ENCODE results near the gene CTBP1.
"Not testable (repeated sequence)": the region's sequence is repeated elsewhere in the genome, so short reads cannot be mapped to it uniquely, and the experiment has no call there.

CTBP1 gene

DNA sequence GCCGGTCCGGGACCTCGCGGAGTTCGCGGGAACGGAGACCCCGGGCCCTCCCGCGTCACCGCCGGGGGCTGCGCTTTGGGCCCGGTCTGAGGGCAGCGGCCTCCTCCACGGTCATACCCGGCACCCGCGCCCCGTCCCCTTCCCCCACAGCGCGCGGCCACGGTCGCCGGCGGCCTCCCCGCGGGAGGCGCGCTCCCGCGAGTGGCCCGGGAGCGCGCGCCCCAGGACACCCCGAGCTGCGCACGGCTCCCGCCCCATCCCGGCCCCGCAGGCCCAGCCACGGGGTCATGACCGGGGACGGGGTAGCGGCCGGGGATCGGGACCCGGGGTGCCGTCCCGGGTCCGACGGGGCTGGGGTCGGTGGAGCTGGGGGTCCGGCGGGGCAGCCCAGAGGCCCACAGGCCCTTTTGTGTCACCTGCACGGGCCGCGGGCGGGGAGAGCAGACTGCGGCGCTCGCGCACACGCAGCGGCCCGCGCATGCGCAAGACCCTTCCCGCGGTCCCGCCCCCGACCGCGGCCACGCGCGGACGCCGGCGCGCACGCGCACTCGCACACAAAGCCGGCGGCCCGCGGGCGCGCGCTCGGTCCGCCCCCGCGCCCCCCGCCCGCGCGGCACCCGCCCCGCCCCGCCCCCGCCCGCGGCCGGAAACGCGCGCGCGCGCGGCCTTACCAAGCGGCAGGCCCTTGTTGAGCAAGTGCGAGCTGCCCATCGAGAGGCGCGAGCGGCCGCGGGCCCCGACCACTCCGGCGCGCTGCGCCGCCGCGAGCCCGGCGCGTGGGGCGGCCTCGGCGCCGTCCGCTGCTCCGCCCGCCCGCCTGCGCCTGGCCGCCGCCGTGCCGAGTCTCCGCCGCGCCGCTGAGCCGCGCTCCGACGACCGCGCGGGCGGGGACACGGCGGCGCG lies at the start of gene CTBP1:
TSS of gene CTBP1 (minus strand) at position 886 of the 903 bp plus-strand sequence. CDS start 7,799 bp downstream, outside the sequence.
- DNase-seq (ENCODE audit: low spot score) = peak; percentile 100

DNA sequence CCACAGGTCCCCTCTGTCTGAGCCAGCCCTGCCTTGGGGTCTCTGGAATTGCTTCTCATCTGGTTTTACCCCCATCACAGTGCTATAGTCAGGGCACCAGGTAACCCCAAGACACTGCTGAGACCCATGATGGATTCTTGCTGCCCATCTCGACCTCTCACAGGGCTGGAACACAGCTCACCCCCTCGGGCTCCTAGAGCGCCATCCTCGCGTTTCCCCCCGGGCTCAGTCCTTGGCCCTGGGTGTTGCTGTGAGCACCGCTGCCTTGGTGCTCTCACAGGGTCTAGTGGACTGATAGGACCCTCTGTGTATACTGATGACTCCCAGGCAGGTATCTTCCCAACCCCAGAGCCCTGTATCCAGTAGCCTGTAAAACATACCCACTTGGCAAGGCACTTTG lies 49.5 kb upstream of the CTBP1 start:
- no peak for DNase-seq (ENCODE audit: low spot score)

DNA sequence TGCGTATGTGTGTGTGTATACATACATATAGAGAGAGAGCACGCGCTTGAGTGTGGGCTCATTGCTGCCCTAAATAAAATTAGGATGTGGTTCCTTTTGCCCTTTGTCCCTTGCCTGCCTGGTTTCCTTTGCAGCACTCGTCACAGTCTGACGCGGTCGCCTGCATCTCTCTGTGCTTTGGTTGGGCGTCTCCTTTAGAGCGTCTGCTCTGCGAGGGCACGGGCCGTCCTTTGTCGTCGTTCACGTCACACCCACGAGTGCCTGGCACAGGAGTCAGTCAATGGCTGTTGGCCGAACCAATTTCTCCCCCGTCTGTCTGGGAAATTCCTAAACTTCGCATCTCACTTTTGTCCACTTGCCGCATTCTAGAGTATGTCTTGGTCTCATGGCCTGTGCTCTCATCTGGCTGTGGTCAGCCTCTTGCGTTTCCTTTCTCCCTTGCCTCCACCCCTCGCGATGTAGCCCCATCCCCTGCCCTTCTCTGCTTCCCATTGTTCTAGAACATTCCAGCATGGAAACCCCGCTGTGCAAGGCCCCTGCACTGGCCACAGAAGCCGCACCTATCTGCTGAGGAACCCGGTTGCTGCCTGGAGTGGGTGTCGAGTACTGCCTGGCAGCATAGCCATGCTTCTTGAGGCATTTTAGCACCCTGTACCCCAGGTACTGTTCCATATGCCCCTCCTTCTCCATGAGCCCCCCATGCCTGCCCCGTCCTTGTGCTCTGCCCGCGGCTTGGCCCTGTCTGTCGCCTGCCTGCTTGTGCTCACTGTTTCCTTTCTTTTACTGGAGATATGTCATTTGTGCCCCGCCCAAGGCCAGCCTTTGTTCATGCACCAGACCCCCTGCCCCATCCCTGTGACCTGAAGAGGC lies 48.8 kb upstream of the CTBP1 start:
- no peak for DNase-seq (ENCODE audit: low spot score)

DNA sequence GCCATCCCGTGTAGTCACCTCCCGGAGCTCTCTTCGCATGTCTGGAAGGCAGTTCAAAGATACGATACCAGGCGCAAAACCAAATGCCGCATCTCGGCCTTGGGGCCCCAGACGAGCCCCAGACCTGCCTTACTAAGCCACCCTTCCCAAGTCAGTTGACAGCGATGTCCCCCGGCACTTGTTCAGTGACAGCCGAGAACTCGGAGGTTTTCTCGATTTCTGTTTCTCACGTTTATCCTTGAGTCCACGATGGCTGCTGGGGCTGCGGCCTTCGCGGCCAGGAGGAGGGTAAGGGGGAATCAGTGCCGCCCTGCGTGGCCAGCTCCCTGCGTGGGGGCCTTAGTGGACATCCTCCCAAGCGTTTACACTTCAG lies 48.1 kb upstream of the CTBP1 start:
- no peak for DNase-seq (ENCODE audit: low spot score)

DNA sequence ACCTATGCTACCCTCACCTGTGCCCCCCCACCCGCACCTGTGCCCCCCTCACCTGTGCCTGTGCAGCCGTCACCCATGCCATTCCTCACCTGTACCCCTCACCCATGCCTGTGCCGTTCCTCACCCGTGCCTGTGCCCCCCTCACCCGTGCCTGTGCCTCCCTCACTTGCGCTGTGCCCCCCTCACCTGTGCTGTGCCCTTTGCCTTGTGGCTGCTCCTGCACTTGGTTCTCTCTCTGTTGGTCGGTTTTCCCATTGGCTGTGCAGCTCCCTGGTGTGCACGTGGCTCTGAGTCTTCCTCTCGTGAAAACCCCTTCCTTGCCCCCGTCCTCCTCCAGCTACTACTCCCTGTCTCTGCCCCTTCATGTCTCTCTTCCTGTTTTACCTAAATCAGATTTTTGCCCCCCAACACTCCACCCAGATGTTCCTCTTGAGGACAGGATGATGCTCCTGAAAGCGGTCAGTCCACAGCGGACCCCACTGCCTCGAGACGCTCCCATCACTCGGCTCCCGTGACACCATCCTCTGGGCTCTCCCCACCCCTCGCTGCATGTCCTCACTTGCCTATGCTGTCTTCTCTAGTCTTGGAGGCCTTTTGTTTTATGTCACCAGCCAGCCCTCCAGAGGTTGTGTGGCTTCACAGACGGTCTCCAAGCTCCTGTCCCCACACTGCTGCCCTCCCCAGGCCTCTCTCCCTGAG lies 47.5 kb upstream of the CTBP1 start:
- DNase-seq (ENCODE audit: low spot score) = no peak

DNA sequence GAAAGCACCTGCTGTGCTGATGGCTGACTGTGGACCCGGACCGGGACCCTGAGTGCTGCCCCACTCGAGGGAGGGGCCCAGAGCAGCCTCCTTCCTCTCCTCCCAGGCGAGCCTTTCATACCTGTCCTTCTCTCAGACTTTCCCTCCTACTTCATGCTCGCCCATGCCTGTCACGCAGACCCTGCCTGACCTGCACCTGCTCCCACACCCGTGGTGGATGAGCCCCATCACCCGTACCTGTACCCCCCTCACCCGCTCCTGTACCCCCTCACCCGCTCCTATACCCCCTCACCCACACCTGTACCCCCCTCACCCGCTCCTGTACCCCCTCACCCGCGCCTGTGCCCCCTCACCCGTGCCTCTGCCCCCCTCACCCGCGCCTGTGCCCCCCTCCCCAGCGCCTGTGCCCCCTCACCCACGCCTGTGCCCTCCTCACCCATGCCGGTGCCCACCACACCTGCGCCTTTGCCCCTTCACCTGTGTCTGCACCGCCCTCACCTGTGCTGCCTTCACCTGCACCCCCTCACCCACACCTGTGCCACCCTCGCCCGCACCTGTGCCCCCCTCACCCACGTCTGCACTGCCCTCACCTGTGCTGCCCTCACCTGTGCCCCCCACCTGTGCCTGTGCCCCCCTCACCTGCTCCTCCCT lies 46.6 kb upstream of the CTBP1 start:
- no peak for DNase-seq (ENCODE audit: low spot score)

DNA sequence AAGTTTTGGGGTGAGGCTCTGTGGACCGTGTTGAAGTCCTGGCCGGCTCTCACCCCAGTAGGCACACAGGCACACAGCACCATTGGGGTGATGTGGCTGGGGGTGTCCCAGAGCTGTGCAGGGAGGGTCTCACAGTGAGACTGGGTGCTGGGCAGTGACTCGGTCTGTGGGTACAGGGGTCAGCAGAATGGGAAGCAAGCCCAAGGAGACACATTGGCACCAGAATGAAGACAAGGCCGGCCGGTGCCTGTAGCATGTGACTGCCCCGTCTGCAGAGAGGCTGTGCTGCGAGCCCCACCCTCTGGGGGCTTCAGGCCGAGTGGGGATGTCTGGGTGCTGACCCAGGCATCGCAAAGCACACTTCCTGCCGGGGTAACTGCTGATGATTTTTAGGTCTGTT lies 46.0 kb upstream of the CTBP1 start:
- no peak for DNase-seq (ENCODE audit: low spot score)

DNA sequence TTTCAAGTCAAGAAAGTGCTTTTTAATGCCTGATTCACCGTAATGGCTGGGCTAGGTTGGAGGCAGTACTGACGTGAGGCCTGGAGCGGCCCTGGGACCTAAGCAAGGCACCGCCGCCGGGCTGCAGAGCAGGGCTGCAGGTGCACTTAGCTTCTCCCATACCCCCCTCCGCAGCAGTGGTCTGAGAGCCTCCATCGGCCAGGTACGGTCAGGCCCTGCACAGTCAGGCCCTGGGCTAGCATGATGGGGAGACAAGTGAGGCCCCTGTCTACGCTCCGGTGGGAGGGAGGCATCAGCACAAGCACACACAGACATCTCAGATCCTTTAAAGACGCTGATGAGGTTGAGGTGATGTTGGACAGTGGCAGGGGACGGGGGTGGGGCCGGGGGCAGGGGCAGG lies 45.5 kb upstream of the CTBP1 start:
- no peak for DNase-seq (ENCODE audit: low spot score)

DNA sequence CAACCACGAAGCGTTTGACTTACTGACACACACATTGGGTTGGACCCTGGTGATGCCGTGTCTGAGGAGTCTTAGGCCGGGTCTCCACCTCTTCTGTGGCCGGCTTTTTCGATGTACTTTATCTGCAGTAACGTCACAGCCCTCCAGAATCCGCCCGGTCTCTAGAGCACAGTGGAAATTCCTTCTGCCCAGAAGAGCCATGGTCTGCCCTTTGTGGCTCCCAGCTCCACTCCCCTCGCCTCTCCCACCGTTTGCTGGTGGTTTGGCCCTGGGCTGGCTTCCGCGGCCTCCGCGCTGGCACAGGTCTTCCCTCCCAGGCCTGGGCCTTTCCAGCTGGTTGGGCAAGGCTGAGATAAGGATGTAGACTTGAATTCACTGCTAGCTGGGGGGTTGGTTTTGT lies 45.1 kb upstream of the CTBP1 start:
- no peak for DNase-seq (ENCODE audit: low spot score)

DNA sequence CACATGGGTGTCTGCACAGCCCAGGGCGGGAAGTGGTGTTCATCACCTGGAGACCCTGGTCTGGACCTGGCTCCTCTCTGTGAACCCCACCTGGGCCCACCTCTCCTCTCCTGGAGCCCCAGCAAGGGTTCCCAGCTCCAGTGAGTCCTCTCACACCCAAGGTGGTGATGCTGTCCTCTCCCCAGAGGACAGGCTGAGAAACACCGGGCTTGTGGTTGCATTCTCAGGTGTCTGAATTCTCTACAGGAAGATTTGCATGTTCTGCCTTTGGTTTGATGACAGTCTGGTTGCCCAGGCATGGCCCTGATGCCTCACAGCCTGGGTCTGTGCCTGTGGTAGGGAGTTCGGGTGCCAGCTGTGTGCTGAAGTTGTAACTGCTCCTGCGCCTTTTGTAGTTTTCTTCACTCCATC lies 44.6 kb upstream of the CTBP1 start:
- DNase-seq (ENCODE audit: low spot score) = no peak

DNA sequence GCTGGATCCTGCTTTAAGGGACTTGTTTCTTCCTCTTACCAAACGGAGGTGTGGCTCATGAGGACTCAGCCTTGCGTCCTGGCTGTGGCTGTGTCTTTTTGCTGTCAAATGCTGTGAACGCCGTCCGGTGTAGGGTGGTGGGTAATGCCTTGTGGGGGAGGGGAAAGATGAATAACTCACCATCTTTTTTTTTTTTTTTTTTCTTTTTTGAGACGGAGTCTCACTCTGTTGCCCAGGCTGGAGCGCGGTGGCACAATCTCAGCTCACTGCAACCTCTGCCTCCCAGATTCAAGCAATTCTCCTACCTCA lies 43.7 kb upstream of the CTBP1 start:
- DNase-seq (ENCODE audit: low spot score) = not testable (repeated sequence)

DNA sequence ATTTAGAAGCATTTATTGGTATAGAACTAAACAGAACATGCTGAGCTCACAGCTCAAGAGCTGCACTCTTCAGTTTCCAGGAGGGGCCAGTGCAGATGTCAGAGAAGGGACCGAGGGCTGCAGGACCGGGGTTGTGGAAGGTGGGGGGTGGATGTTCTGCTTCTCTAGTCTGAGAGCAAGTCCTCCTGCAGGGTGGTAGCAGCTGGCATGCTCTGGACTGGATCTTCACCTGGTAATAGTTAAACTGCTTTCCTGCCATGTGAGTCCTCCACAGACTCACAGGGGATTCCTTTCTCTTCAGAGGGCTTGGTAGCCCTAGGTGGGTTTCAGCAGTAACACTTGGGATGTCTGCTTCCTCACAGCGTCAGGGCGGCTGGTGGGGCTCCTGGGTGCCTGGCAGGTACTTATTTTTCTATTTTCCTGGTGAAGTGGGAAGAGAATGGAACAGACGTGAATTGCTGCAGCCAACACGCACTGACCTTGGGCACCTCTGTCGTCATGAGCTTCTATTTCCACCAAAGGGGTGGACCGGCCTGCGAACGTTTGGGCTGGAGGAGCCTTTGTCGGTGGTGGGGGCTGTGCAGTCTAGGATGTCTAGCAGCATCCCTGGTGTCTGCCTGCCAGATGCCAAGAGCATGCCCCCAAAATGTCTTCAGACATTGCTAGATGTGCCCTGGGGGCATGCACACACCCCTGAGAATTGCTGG lies 43.2 kb upstream of the CTBP1 start:
- no peak for DNase-seq (ENCODE audit: low spot score)

DNA sequence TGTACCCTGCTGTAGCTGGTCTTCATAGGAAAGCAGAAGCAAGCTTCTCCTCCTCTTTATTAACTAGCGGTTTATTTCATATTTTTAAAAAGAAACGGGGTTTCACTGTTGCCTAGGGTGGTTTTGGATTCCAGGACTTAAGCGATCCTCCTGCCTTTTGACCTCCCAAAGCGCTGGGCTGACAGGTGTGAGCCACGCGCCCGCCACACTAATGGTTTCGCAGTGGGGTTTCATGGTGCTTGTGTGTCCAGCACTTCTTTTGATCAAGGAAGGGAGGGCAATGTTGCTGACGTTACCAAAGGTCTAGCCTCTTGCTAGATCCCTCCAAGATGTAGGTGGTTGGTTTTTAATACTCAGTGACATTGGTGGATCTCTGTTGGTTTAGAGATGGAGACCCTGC lies 42.2 kb upstream of the CTBP1 start:
- DNase-seq (ENCODE audit: low spot score) = no peak

DNA sequence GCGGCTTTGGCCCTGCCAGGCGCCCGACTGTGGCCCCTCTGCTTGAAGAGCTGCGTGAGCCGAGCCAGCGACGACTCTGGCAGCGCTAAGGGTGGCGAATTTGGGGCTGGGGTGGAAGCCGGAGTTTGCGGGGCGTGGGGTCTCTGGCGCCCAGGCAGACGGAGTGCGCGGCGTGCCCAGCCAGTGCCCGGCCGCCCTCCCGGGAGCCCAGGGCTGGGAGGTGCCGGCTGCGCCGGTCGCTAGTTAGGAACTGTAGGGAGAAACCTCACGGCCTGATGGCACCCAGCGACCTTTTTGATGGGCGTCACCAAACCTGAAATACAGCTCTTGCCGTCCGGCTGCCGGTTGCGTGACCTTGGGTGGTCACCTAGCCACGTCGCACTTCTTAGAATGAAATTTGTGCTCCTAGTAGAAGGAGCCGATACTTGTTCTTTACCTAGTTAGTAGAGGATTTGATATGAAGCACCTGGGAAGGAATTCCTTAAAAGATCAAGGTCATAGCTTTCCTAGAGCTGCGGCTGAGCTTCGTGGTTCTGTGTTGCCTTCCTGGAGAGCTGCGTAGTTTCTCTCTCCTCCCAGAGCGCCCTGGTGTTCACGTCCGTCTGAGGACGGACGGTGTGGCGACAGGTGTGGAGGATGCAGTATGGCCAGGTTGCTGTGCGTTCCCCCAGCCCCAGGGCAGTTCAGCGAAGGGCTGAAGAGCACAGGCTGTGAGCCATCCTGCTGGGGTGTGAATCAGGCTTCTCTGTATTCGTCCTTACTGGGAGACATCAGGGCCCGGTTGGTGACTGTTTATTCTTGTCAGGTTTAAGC lies 41.4 kb upstream of the CTBP1 start:
- DNase-seq (ENCODE audit: low spot score) = no peak

DNA sequence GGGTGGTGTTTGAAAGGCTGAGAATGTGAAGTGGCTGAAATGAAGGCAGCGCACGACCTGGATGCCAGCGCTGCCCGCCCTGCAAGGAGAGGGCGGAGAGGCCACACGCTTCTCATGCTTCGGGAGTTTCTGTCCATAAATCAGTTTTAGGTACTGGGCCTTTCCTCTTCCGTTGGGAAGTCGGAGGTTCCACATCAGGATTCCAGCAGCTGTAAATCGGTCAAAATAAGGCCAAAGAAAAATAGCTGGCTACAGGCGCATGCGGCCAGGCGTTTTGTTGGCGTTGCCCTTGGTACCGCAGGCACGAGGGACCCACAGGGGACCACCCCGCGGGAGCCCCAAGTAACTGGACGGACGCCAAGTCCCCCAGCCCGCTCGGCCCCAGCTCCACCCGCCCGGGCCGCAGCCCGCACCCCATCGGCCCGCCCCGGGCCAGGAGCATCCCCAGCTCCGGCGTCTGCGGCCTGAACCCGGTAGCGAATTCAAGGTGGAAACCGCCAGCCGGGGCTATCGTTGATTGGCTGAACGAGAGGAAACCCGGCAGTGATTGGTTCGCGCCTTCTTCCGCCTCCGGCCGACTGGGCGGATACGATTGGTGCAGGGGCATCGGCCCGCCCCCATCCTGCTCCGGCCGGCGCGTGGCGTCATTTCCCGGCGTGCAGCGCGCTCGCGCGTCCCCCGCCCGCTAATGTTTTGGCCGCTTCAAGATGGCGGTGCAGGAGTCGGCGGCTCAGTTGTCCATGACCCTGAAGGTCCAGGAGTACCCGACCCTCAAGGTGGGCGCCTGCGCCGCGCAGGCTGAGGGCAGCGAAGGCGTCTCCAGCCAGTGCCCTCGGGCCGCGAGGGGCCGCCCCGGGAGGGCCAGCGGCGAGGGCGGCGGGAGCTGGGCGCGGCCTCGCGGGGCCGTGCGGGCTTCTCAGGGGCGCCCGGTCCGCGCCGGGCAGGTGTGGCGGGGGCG lies 40.6 kb upstream of the CTBP1 start, which contains the start of gene MAEA:
TSS of gene MAEA (plus strand) at position 685 of the 958 bp plus-strand sequence. CDS start at position 708, 23 bp downstream.
- DNase-seq (ENCODE audit: low spot score) = peak; percentile 100

DNA sequence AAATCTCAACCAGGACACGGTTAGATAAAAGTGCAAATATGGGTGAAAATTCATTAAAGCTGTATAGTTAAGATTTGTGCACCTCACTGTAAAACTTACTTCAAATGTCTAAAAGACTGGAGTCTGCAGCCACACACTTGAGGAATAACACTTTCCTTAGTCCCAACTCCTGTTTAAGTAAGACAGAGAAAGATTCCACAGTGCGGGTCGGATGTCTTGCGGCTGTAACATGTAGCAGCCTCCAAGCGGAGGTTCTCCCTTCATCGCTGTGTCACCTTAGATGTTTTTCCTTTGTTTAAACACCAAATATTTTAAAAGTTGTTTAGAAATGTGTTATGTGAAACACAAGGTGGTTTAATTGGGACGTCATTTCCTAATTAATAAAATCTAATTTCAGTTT lies 39.9 kb upstream of the CTBP1 start:
- DNase-seq (ENCODE audit: low spot score) = no peak

DNA sequence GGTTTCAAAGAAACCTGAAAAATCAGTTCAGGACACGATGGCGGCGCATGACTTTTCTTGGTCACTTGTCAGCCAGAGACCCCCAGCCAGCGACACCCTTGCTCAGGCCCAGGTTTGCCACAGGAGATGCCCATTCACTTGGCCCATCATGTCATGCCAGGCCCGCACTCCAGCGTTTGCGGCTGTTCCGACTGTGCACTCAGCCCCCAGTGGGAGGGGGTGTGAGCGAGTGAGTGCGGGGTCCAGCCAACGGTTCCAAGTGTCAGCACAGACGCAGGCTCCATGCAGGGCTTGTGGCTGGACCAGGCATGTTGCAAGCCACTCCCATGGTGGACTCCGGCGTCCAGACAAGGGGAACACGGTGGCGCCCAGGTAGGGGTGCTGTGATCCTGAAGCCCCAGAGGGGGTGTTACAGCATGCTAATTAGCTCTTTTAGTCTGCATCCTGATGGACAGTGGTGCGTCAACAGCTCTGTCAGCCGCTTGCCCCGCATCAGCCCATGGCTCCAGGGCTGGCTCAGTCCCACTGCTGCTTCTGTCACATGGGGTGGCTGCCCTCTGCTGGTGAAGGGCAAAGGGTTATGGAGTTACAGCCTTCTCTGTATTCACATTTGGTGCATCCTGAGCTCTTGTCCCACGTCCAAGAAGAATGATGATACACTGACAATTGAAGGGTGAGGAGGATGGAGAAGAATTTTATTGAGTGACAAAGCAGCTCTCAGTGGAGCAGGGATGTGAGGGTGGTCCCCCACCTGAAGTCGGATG lies 37.0 kb upstream of the CTBP1 start:
- no peak for DNase-seq (ENCODE audit: low spot score)

DNA sequence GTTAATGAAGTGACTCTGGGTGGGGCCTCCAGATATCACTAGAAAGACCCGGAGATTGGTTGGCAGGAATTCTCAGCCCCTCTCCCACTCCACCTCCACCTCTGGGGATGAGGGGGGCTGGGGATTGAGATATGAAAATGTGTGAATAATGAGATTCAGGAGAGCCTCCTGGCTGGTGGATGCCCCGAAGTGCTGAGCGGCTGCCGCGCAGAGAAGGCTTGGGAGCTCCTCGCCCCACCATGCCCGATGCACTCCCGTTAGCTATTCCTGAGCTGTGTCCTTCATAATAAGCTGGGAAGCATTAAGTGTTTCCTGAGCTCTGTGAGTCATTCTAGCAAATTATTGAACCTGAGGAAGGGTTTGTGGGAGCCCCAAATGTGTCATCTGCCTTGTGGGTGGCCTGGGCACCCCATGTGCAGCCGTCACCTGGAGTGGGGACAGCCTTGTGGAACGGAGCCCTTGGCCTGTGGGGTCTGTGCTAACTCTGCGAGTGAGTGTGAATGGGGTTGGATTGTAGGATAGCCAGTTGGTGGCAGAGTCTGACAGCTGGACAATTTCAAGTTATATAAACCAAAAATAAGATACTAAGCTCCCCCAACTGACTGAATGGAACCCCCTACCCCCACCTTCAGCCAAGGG lies 36.3 kb upstream of the CTBP1 start:
- no peak for DNase-seq (ENCODE audit: low spot score)
